ENCODE results near the gene ITGB2. TPM values are rescaled to one million over a fixed set of nuclear protein-coding genes. Genes with fewer than 3 reads are reported as not detected.
A peak's percentile ranks its signal among the peaks of the same experiment; 100 is the strongest.

Gene ITGB2
- total RNA-seq, 1 experiment from 2014 or later: 1.5 TPM

DNA sequence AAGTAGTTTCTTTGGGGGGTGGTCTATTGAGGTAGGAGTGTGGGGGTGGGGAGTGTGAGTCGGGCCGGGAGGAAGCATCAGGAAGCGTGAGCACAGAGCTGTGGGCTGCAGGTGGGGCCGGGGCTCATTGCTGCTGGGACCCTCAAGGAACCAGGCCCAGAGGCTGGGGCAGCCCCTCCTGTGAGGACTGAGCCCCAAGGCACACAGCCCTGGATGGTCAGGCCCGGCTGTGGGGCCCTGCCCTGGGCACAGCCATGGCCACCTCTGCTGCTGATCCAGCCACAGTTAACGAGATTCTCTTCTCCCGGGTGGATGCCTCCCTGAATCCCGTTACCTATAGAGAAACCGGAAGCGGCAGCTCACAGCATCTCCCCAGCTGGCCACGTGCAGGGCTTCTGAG is 79.9 kb downstream of the ITGB2 start:
- Mint-ChIP-seq H3K9me3 (no peaks in the 10 kb centered on the region), H3K36me3 (no peaks in the 10 kb centered on the region), H3K27me3 (ENCODE audit: low read depth) (no peaks in the 10 kb centered on the region), H3K27ac (no peak overlapping the region), H3K4me1 (peaks cover 6% of the 10 kb centered on the region), H3K4me3 (no peak overlapping the region)
- ATAC-seq: no peak
- TF ChIP-seq, protein P1, sequence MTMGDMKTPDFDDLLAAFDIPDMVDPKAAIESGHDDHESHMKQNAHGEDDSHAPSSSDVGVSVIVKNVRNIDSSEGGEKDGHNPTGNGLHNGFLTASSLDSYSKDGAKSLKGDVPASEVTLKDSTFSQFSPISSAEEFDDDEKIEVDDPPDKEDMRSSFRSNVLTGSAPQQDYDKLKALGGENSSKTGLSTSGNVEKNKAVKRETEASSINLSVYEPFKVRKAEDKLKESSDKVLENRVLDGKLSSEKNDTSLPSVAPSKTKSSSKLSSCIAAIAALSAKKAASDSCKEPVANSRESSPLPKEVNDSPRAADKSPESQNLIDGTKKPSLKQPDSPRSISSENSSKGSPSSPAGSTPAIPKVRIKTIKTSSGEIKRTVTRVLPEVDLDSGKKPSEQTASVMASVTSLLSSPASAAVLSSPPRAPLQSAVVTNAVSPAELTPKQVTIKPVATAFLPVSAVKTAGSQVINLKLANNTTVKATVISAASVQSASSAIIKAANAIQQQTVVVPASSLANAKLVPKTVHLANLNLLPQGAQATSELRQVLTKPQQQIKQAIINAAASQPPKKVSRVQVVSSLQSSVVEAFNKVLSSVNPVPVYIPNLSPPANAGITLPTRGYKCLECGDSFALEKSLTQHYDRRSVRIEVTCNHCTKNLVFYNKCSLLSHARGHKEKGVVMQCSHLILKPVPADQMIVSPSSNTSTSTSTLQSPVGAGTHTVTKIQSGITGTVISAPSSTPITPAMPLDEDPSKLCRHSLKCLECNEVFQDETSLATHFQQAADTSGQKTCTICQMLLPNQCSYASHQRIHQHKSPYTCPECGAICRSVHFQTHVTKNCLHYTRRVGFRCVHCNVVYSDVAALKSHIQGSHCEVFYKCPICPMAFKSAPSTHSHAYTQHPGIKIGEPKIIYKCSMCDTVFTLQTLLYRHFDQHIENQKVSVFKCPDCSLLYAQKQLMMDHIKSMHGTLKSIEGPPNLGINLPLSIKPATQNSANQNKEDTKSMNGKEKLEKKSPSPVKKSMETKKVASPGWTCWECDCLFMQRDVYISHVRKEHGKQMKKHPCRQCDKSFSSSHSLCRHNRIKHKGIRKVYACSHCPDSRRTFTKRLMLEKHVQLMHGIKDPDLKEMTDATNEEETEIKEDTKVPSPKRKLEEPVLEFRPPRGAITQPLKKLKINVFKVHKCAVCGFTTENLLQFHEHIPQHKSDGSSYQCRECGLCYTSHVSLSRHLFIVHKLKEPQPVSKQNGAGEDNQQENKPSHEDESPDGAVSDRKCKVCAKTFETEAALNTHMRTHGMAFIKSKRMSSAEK (CRISPR knock-in tag; IDR thresholded peaks at IDR 0.05; ENCODE audit: borderline replicate concordance): no peak
- TF ChIP-seq GABPB1 (CRISPR knock-in tag; IDR thresholded peaks at IDR 0.05) (no peak), RELA (CRISPR knock-in tag; IDR thresholded peaks at IDR 0.05; ENCODE audit: borderline replicate concordance) (no peak), NR3C1 (CRISPR knock-in tag; conservative IDR thresholded peaks at IDR 0.05; ENCODE audit: low read depth) (no peak), SP1 (CRISPR knock-in tag; conservative IDR thresholded peaks at IDR 0.05) (no peak), GRHL2 (CRISPR knock-in tag; IDR thresholded peaks at IDR 0.05; ENCODE audit: insufficient replicate concordance, severe bottlenecking) (no peak), ZNF121 (CRISPR knock-in tag; IDR thresholded peaks at IDR 0.05) (no peak), SMAD3 (CRISPR knock-in tag; IDR thresholded peaks at IDR 0.05; ENCODE audit: borderline replicate concordance) (no peak), FOXK1 (CRISPR knock-in tag; IDR thresholded peaks at IDR 0.05) (no peak)
- TF ChIP-seq, protein P2, sequence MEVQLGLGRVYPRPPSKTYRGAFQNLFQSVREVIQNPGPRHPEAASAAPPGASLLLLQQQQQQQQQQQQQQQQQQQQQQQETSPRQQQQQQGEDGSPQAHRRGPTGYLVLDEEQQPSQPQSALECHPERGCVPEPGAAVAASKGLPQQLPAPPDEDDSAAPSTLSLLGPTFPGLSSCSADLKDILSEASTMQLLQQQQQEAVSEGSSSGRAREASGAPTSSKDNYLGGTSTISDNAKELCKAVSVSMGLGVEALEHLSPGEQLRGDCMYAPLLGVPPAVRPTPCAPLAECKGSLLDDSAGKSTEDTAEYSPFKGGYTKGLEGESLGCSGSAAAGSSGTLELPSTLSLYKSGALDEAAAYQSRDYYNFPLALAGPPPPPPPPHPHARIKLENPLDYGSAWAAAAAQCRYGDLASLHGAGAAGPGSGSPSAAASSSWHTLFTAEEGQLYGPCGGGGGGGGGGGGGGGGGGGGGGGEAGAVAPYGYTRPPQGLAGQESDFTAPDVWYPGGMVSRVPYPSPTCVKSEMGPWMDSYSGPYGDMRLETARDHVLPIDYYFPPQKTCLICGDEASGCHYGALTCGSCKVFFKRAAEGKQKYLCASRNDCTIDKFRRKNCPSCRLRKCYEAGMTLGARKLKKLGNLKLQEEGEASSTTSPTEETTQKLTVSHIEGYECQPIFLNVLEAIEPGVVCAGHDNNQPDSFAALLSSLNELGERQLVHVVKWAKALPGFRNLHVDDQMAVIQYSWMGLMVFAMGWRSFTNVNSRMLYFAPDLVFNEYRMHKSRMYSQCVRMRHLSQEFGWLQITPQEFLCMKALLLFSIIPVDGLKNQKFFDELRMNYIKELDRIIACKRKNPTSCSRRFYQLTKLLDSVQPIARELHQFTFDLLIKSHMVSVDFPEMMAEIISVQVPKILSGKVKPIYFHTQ (CRISPR knock-in tag; IDR thresholded peaks at IDR 0.05): no peak
- TF ChIP-seq, protein P3, sequence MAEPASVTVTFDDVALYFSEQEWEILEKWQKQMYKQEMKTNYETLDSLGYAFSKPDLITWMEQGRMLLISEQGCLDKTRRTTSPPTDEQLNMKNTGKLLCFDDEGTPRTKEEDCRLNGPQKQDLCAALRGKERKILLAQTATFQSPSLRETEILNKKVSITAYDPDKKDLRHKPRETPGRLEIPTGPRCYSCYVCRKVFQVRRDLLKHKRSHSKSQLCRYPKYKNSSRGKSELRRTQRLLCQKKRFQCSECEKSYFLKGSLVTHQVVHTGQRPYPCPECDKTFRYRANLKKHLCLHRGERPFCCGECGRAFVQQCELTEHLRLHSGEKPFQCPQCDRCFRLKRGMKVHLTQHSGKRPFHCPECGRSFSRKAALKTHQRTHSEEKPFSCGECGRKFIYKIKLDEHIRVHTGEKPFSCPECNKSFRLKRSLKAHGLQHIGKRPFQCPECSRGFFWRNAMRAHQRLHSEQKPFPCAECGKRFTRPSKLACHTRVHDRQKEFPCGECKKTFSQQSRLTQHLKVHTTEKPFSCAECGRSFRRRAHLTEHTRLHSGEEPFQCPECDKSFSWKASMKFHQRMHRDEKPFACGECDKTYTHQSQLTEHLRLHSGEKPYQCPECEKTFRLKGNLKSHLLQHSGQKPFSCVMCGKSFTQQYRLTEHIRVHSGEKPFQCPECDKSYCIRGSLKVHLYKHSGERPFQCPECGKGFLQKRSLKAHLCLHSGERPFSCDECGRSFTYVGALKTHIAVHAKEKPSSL (CRISPR knock-in tag; conservative IDR thresholded peaks at IDR 0.05): no peak
- ChIA-PET POLR2A (no interaction called here), CTCF (no interaction called here)
- no peak for DNase-seq (ENCODE audit: low spot score)

DNA sequence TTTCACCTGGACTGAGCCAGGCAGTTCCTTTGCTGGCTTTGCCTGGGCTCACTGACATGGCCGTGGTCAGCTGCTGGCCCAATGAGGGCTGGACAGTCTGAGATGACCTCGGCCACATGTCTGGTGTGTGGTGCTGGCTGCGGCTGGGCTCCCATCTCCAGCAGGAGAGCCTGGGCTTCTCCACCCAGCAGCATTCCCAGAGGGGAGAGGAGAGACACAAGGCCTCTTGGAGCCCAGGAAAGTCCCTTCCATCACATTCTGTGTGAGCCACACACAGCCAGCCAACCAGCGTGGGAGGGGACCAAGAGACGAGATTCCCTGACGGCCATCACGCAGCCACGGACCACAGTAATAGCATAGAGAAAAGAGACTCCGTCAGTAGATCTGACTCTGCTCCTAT is 81.7 kb downstream of the ITGB2 start:
- no peak for DNase-seq (ENCODE audit: low spot score)
- no peak for ATAC-seq
- Mint-ChIP-seq H3K4me1 (no peaks in the 10 kb centered on the region), H3K9me3 (no peaks in the 10 kb centered on the region), H3K4me3 (no peak overlapping the region), H3K27me3 (ENCODE audit: low read depth) (no peaks in the 10 kb centered on the region), H3K36me3 (no peaks in the 10 kb centered on the region), H3K27ac (no peak overlapping the region)
- CTCF ChIA-PET: no interaction called here
- POLR2A ChIA-PET: interaction anchor here (0.6 kb wide), 2 partner anchors 16 to 220 kb away, joined by 3 to 5 read pairs; no protein-coding TSS in a partner anchor
- TF ChIP-seq, protein P4, sequence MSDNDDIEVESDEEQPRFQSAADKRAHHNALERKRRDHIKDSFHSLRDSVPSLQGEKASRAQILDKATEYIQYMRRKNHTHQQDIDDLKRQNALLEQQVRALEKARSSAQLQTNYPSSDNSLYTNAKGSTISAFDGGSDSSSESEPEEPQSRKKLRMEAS (CRISPR knock-in tag; IDR thresholded peaks at IDR 0.05): no peak
- TF ChIP-seq RELA (CRISPR knock-in tag; IDR thresholded peaks at IDR 0.05; ENCODE audit: borderline replicate concordance) (0 out of 2 replicates have a peak, but pooled peaks have one; percentile 30), ZBTB21 (CRISPR knock-in tag; IDR thresholded peaks at IDR 0.05; ENCODE audit: borderline replicate concordance) (no peak)
